Vagina (tissue), 2 donors: ENCODE measurements around the gene MRPS7. TPM values are rescaled to one million over a fixed set of nuclear protein-coding genes. Genes with fewer than 3 reads are reported as not detected.

Experiments
- DNase-seq, 2 donors: peaks; one replicate each; pipeline ENCODE4 v3.0.0-alpha.2; 2017; ENCODE audit errors: extremely low spot score in 2 of 2
- H3K27ac ChIP-seq: fragments of 200-600 bp; sonication (generic); one replicate; pipeline ENCODE4 v1.5.1; 2019
- H3K27me3 ChIP-seq: fragments of 200-600 bp; sonication (generic); one replicate; pipeline ENCODE4 v1.5.1; 2019
- H3K36me3 ChIP-seq, 2 donors: fragments of 200-600 bp; sonication (generic); one replicate each; pipeline ENCODE4 v1.5.1; 2017 to 2019
- H3K4me1 ChIP-seq: fragments of 200-600 bp; sonication (generic); one replicate; pipeline ENCODE4 v1.5.1; 2019
- H3K4me3 ChIP-seq, 2 donors: fragments of 200-600 bp; sonication (generic); 1 replicate in 1 of 2; 2 replicates in 1 of 2; pipeline ENCODE4 v1.5.1; 2016 to 2019
- H3K9me3 ChIP-seq: fragments of 200-600 bp; sonication (generic); one replicate; pipeline ENCODE4 v1.5.1; 2019
- CTCF ChIP-seq, 3 experiments: fragments of 450-650 bp in 2 of 3; fragments of 200-600 bp in 1 of 3; sonication (generic) in 1 of 3; IDR thresholded peaks; one replicate each; pipeline ENCODE4 v1.5.1; 2017 to 2019; ENCODE audit warnings: antibody characterized with exemption in 3 of 3, mild to moderate bottlenecking in 2 of 3, moderate library complexity in 2 of 3
- POLR2A ChIP-seq, 2 donors: fragments of 450-650 bp; IDR thresholded peaks; one replicate each; pipeline ENCODE4 v1.6.1; 2017; ENCODE audit warnings: antibody characterized with exemption in 2 of 2, mild to moderate bottlenecking in 2 of 2, moderate library complexity in 2 of 2
- POLR2AphosphoS5 ChIP-seq, 2 donors: sonication (generic); formaldehyde crosslinking; IDR thresholded peaks; one replicate each; pipeline ENCODE4 v1.9.0; 2017; ENCODE audit warnings: antibody characterized with exemption in 2 of 2, mild to moderate bottlenecking in 2 of 2, low read depth in 1 of 2; ENCODE audit not compliant: insufficient read depth in 1 of 2
- intact Hi-C: fragments of 100-400 bp; cut with DNase I; formaldehyde crosslinking; loops from one replicate; pipeline ENCODE4 v1.15.1; 2023
- total RNA-seq: library from RNA; depleted of rRNA; stranded (reverse); fragments of >200 nt; gene quantifications from one replicate; pipeline ENCODE4 v1.2.3, GENCODE V29; 2016

Gene MRPS7
- total RNA-seq = 40.3 TPM

- Histone ChIP-seq H3K4me3 (peak within 1 kb of the TSS; percentile 79 to 97), H3K27ac (peak within 1 kb of the TSS; percentile 92), H3K4me1 (peaks cover 35% of the 10 kb centered on the region), H3K9me3 (no peaks in the 10 kb centered on the region), H3K27me3 (no peaks in the 10 kb centered on the region), H3K36me3 (peaks cover 0 to 34% of the 10 kb centered on the region in 2 donors)
- TF ChIP-seq POLR2A (IDR thresholded peaks at IDR 0.05) (peak; percentile 36 to 56), POLR2AphosphoS5 (IDR thresholded peaks at IDR 0.05; ENCODE audit: insufficient read depth in 1 of 2, low read depth in 1 of 2) (peak; percentile 89 to 93), CTCF (IDR thresholded peaks at IDR 0.05) (no peak)
- intact Hi-C loops = no loop called here
- no peak for DNase-seq
These were observed at the start of gene MRPS7, which contains the start of gene GGA3 for GRCh38 chr17:75261336-75262111. Gene MRPS7, plus strand, starts transcription at chr17:75261879. Its CDS starts 22 bp downstream, at chr17:75261901. Gene GGA3, minus strand, starts transcription at chr17:75261606. Its CDS starts 19 bp downstream, at chr17:75261587.

- DNase-seq = no peak
- no peaks in the 10 kb centered on the region for H3K9me3 ChIP-seq
- TF ChIP-seq CTCF (IDR thresholded peaks at IDR 0.05) = no peak
- no peak for TF ChIP-seq POLR2A (IDR thresholded peaks at IDR 0.05)
- TF ChIP-seq POLR2AphosphoS5 (IDR thresholded peaks at IDR 0.05; ENCODE audit: insufficient read depth in 1 of 2, low read depth in 1 of 2) = no peak
- H3K36me3 ChIP-seq = peaks cover 0 to 82% of the 10 kb centered on the region in 2 donors
- H3K27ac ChIP-seq = no peak overlapping the region
- H3K4me1 ChIP-seq = no peaks in the 10 kb centered on the region
- H3K4me3 ChIP-seq = no peak overlapping the region
- no peaks in the 10 kb centered on the region for H3K27me3 ChIP-seq
- intact Hi-C loops = no loop called here
These were observed 43.5 kb upstream of the MRPS7 start for GRCh38 chr17:75218131-75218530.

GRCh38 chr17:75219815-75220214, 41.9 kb upstream of the MRPS7 start:
- Histone ChIP-seq H3K27me3 (no peaks in the 10 kb centered on the region), H3K36me3 (peaks cover 0 to 68% of the 10 kb centered on the region in 2 donors), H3K4me1 (no peaks in the 10 kb centered on the region), H3K4me3 (no peak overlapping the region), H3K9me3 (no peaks in the 10 kb centered on the region), H3K27ac (no peak overlapping the region)
- no peak for TF ChIP-seq POLR2AphosphoS5 (IDR thresholded peaks at IDR 0.05; ENCODE audit: insufficient read depth in 1 of 2, low read depth in 1 of 2)
- TF ChIP-seq POLR2A (IDR thresholded peaks at IDR 0.05) = no peak
- no peak for TF ChIP-seq CTCF (IDR thresholded peaks at IDR 0.05)
- DNase-seq = no peak
- intact Hi-C loops = no loop called here

GRCh38 chr17:75225016-75225415, 36.7 kb upstream of the MRPS7 start:
- no peaks in the 10 kb centered on the region for H3K27me3 ChIP-seq
- H3K27ac ChIP-seq = no peak overlapping the region
- intact Hi-C loops = no loop called here
- no peak overlapping the region for H3K4me3 ChIP-seq
- TF ChIP-seq POLR2AphosphoS5 (IDR thresholded peaks at IDR 0.05; ENCODE audit: insufficient read depth in 1 of 2, low read depth in 1 of 2) (no peak), POLR2A (IDR thresholded peaks at IDR 0.05) (no peak), CTCF (IDR thresholded peaks at IDR 0.05) (no peak)
- no peaks in the 10 kb centered on the region for H3K9me3 ChIP-seq
- no peaks in the 10 kb centered on the region for H3K4me1 ChIP-seq
- DNase-seq = no peak
- peaks cover 0 to 58% of the 10 kb centered on the region in 2 donors for H3K36me3 ChIP-seq

GRCh38 chr17:75227729-75228128, 34.0 kb upstream of the MRPS7 start:
- Histone ChIP-seq H3K27me3 (no peaks in the 10 kb centered on the region), H3K4me1 (no peaks in the 10 kb centered on the region), H3K27ac (no peak overlapping the region), H3K9me3 (no peaks in the 10 kb centered on the region), H3K36me3 (peaks cover 0 to 64% of the 10 kb centered on the region in 2 donors), H3K4me3 (no peak overlapping the region)
- no peak for DNase-seq
- intact Hi-C loops = no loop called here
- TF ChIP-seq CTCF (IDR thresholded peaks at IDR 0.05) = no peak
- TF ChIP-seq POLR2AphosphoS5 (IDR thresholded peaks at IDR 0.05; ENCODE audit: insufficient read depth in 1 of 2, low read depth in 1 of 2) = no peak
- no peak for TF ChIP-seq POLR2A (IDR thresholded peaks at IDR 0.05)
